GM12892 (cell line): ENCODE results near the gene PARP4. TPM values are rescaled to one million over a fixed set of nuclear protein-coding genes. Genes with fewer than 3 reads are reported as not detected.
"Not testable (repeated sequence)": the region's sequence is repeated elsewhere in the genome, so short reads cannot be mapped to it uniquely, and the experiment has no call there.

ENCODE experiments used
- DNase-seq: peaks from one replicate; pipeline ENCODE4 v3.0.0; 2011; ENCODE audit not compliant: insufficient read length
- FAIRE-seq: peaks from 2 replicates; lab custom pipeline; 2011; peaks lifted over from hg19 to GRCh38; lab: Jason Lieb, UNC
- POLR2A ChIP-seq: IDR thresholded peaks from 2 replicates; pipeline ENCODE4 v1.6.1; 2011; ENCODE audit warnings: low read depth, low read length, control low read depth
- POLR2AphosphoS5 ChIP-seq: IDR thresholded peaks from 2 replicates; pipeline ENCODE4 v1.6.1; 2011; ENCODE audit warnings: low read depth, low read length, control low read depth
- TAF1 ChIP-seq: IDR thresholded peaks from 2 replicates; pipeline ENCODE4 v1.6.1; 2011; ENCODE audit warnings: low read depth, mild to moderate bottlenecking, control low read depth, low read length, borderline replicate concordance
- polyA plus RNA-seq: library from polyadenylated mRNA; unstranded; fragments of >200 nt; gene quantifications from one replicate; pipeline ENCODE4 v1.2.1, GENCODE V29; 2012; ENCODE audit warnings: missing spikeins, inconsistent platforms; ENCODE audit not compliant: missing spikeins

Gene PARP4
- 32.9 TPM for polyA plus RNA-seq

DNA sequence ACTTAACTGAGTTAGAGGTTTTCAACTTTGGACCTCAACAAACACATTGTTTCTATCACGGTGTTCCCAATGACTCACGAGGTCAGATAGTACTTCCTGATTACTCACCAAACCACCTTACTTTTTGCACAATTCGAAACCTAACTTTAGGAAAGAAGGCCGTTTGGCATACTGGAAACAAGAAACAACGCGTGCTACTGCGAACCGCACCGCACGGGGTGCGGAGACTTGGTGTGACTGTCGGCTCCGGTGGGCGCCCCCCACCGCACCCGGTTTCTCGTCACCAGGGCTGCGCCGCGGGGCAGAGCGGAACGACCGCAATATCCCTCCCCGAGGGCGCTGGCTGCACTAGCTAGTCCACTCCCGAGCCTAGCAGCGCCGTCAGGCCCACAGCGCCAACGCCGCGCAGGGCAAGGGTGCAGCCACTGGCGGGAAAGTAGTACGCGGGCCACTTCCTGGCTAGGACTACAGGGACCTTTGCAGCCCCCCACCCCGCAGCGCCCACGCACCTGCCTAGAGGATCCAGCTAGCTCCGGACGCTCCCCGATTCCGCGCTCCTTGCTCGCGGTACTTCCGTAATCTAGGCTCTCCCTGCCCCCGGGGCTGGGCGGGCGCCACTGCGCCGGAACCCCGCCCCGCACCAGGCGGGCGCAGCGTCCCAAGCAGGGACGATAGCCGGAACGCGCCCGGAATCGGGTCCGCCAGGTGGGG, at the start of gene PARP4:
Gene PARP4 (minus strand): TSS at position 582 of the 711 bp plus-strand sequence. CDS start 9,002 bp downstream, outside the sequence.
- TF ChIP-seq POLR2AphosphoS5: peak; percentile 85
- TF ChIP-seq POLR2A: peak; percentile 87
- no peak; the same call in 1 of the 2 replicates for TF ChIP-seq TAF1
- DNase-seq: peak; percentile 66
- FAIRE-seq: peak; percentile 92

DNA sequence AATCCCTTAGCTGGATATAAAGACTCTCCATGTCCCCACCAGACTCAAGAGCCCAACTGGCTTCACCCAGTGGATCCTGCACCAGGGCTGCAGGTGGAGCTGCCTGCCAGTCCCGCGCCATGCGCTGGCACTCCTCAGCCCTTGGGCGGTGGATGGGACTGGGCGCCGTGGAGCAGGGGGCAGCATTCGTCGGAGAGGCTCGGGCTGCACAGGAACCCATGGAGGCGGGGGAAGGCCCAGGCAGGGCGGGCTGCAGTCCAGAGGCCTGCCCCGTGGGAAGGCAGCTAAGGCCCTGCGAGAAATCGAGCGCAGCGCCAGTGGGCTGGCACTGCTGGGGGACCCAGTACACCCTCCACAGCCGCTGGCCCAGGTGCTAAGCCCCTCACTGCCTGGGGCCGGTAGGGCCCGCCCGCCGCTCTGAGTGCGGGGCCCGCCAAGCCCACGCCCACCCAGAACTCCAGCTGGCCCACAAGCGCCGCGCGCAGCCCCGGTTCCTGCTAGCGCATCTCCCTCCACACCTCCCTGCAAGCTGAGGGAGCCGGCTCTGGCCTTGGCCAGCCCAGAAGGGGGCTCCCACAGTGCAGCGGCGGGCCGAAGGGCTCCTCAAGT, 48.1 kb upstream of the PARP4 start:
- not testable (repeated sequence) for DNase-seq, FAIRE-seq

DNA sequence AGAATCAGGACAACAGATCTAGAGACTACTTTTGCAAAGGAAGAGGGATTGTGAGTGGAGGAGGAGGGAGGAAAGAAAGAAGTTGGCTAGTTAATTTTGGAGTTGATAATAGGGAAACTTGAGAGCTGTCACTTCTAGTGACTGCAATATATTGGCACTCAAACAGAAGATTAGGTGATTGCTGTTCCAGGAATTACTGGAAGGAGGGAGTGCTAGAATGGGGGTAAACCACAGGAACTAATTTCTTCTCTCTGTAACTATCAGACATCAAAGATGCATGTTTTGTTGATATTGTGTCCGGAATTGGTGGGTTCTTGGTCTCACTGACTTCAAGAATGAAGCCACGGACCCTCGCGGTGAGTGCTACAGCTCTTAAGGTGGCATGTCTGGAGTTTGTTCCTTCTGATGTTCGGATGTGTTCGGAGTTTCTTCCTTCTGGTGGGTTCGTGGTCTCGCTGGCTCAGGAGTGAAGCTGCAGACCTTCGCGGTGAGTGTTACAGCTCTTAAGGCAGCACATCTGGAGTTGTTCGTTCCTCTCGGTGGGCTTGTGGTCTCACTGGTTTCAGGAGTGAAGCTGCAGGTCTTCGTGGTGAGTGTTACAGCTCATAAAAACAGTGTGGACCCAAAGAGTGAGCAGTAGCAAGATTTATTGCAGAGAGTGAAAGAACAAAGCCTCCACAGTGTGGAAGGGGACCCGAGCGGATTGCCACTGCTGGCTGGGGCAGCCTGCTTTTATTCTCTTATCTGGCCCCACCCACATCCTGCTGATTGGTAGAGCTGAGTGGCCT, 47.0 kb upstream of the PARP4 start:
- DNase-seq, FAIRE-seq: not testable (repeated sequence)

DNA sequence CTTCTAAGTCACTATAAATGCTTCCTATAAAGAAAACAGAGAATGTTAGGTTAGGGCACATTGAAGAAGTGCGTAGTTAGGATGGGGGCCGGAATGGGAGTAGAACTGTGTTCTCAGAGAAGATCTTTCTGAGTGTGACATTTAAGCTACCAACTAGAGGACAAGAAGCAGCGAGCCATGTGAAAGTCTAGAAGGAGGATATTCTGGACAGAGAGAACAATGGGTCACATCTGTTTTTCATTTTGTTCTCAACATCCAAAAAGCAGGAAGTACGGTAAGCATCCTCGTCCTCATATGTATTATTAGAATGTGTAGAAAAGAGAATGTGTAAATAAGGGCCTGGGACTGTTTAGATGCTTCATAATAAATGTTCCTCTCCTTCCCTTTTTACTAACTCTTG, 44.5 kb upstream of the PARP4 start:
- DNase-seq: no peak
- FAIRE-seq: no peak
- TF ChIP-seq POLR2AphosphoS5: no peak
- no peak for TF ChIP-seq POLR2A
- TF ChIP-seq TAF1: no peak

DNA sequence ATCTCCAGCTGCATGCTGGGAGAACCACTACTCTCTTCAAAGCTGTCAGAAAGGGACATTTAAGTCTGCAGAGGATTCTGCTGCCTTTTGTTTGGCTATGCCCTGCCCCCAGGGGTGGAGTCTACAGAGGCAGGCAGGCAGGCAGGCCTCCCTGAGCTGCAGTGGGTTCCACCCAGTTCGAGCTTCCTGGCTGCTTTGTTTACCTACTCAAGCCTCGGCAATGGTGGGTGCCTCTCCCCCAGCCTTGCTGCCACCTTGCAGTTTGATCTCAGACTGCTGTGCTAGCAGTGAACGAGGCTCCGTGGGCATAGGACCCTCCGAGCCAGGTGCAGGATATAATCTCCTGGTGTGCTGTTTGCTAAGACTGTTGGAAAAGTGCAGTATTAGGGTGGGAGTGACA, 41.3 kb upstream of the PARP4 start:
- DNase-seq, FAIRE-seq: not testable (repeated sequence)

DNA sequence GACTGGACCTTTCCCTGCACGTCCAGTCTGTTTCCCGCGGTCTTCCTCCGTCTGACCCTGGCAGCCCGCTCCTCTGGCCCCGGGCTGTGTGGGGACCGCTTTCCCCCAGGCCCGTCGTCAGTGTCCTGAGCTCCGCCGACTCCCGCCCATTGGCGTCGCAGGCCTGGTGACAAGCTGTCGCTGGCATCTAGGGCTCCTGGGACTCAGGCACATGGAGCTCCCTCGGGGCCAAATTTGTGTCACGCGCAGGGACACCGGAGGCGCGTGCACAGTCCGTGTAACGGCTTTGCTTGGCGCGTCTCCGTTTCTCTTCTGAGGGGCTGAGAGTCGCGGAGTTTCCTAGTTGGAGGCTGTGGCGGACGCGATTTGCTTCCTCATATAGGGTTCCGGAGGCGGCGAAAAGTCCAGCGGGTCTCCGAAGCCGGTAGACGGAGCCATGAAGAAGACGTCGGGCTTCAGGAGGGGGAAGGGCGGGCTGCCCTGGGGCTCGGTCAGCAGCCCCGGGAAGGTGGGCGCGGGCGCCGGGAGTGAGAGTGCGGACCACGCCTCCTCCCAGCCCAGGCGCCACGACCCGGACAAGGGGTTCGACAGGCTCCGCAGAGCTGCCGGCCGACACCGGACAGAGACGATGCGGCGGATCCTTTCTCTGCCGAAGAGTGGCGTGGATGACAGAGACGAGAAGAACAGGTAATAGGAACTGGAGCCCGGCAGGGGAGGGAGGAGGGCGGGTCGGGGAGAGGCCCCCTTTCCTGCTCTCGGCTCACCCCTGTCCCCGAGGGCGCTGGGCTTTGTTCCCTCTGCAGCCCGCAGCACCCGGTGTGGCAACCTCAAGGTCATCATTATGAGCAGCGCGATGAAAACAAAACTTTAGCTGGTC, 29.1 kb upstream of the PARP4 start:
- FAIRE-seq (peak; percentile 92), DNase-seq (peak; percentile 27)

DNA sequence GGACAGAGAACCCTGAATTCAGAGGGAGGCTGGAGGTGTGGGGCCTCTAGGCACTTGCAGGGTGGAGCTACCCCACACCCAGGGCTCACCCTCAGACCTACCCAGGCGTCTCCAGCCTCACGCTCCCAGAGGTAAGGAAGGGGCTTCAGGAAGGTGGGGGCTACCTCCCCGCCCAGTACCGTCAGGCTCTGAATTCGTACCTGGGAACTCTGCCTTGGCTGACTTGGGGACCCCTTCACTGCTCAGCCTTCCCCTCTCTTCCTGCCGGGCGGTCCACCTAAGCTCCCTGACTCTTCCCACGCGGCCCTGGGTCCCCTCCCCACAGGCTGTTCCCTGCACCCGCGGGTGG, 28.5 kb upstream of the PARP4 start:
- DNase-seq (no peak), FAIRE-seq (no peak)
- no peak for TF ChIP-seq POLR2A
- TF ChIP-seq POLR2AphosphoS5: no peak
- no peak for TF ChIP-seq TAF1

DNA sequence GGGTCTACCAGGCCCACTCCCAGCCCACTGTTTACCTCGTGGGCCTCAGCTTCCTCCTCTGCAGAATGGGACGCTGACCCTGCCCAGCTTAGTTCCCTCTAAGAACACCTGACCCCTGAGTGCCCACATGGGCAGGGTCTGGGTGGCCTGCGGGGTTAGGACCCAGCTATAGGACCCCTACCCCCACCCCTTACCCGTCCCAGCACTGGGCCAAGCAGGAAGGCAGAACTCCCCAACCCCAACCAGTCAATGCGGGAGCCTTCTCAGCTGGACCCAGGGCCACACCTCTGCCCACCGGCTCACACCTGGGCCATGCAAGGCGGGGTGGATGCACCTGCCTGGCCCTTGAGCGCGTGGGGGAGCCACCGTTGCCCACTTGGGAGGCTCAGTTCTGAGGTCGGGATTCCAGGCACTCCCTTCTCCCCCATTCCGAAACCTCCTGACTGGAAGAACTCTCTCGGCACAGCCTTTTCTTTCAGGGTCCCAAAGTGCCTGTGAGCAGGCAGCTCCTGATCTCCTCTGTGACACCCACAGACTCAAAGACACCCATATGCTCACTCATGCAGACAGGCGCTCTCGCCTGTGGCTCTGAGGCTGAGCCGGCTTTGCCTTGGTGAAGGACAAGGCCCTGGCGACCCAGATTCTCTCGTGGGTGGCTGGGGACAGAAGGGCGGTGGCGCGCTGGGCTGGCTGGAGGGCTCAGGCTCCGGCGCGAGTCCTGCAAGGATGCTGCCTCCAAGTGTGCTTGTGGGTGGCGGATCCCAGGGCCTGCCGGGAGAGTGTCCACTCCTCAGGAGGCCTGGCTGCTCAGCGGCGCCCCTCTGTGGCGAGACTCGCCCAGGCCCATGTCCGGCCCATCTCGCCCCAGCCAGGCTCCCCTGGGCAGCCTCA, 27.9 kb upstream of the PARP4 start:
- no peak for FAIRE-seq
- no peak for DNase-seq
- no peak for TF ChIP-seq POLR2AphosphoS5
- no peak for TF ChIP-seq TAF1
- TF ChIP-seq POLR2A: no peak

DNA sequence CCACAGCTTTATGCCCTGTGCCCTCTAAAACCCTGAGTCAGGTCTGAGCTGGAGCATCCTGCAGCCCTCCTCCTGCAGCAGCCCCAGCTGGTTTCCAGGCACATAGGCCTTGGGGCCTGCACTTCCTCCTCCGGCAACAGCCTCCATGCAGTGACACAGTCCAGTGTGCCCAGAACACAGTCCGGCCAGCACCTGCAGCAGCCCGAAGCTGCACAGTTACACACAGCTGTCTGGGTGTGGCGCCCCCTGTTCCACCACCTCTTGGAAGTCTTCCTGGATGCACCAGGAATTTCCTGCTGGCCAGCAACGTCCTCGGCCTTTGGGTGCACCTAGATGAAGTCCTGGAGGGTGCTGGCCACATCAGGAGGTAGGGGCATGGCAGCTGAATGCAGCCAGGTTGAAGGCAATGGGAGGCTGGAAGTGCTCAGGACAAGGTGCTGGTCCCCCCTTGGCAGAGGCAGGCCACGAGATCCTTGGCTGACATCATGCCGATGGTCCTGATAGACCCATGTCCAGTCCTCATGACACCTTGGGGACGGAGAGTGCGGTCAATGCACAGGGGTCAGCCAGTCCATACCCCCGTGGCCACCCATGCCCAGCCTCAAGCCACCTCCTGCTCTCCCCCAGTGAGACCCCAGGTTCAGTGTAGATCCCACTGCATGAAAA, 27.1 kb upstream of the PARP4 start:
- TF ChIP-seq POLR2A (no peak), POLR2AphosphoS5 (no peak), TAF1 (no peak)
- FAIRE-seq: no peak
- no peak for DNase-seq

DNA sequence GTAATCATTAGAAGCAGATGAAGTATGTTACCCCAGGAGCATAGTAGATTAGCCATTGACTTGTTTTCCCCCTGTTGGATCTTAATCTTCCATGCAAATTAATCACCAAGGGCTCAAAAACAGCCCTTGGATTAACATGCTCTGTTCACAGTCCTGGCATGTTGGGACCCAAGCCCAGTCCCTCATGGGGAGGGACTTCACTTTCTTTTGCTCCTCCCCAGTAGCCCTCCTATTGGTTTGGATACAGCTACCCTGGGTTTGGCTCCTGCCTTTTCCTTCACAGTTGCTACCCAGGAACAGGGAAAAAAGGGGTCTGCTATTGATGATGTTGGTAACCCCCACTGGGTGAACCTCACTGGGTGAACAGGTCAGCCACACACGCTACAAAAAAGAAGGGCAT, 16.9 kb upstream of the PARP4 start:
- TF ChIP-seq POLR2AphosphoS5: no peak
- no peak for TF ChIP-seq POLR2A
- TF ChIP-seq TAF1: no peak
- DNase-seq (no peak), FAIRE-seq (no peak)
